Ishikawa (cell line): ENCODE data around the gene ASTN2.

Source experiments
- CEBPB ChIP-seq: IDR thresholded peaks from 2 replicates; pipeline ENCODE4 v1.6.1; 2012
- EGR1 ChIP-seq: IDR thresholded peaks from 2 replicates; pipeline ENCODE4 v1.6.1; 2012
- FOXM1 ChIP-seq: IDR thresholded peaks from 2 replicates; pipeline ENCODE4 v1.6.1; 2012; ENCODE audit warnings: low read depth, borderline replicate concordance
- MAX ChIP-seq: IDR thresholded peaks from 2 replicates; pipeline ENCODE4 v1.6.1; 2012
- NFIC ChIP-seq: IDR thresholded peaks from 2 replicates; pipeline ENCODE4 v1.6.1; 2012
- TCF12 ChIP-seq: IDR thresholded peaks from 2 replicates; pipeline ENCODE4 v1.6.1; 2012; ENCODE audit warnings: low read depth
- YY1 ChIP-seq: IDR thresholded peaks from 2 replicates; pipeline ENCODE4 v1.6.1; 2012; ENCODE audit warnings: low read depth
- ZBTB7A ChIP-seq: IDR thresholded peaks from 2 replicates; pipeline ENCODE4 v1.6.1; 2012; ENCODE audit warnings: low read depth

GRCh38 chr9:117425566-117425965, 10.7 kb upstream of the ASTN2 start:
- no peak for TF ChIP-seq TCF12
- no peak for TF ChIP-seq YY1
- no peak for TF ChIP-seq EGR1
- TF ChIP-seq ZBTB7A: no peak
- no peak for TF ChIP-seq CEBPB
- no peak for TF ChIP-seq MAX
- TF ChIP-seq FOXM1: no peak
- no peak for TF ChIP-seq NFIC
